ENCODE results near the gene TBC1D2.

DNA sequence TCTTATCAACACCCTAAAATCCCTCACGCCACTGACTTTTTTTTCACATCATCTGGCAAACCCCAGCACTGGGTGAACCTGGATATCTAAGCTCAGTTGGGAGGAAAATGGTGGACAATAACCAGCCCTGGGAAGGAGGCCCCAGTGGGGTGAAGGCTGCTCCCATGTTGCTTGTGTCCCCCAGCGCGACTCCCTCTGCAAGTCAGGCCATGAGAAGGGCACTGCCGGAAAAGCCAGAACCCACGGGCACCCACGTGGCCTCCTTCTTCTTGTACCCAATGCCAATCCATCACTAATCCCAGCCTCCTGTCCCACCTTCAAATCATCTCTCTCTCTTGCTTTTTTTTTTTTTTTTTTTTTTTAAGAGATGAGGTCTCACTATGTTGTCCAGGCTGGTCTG lies 74.5 kb downstream of the TBC1D2 start:
- TF ChIP-seq, protein P1, sequence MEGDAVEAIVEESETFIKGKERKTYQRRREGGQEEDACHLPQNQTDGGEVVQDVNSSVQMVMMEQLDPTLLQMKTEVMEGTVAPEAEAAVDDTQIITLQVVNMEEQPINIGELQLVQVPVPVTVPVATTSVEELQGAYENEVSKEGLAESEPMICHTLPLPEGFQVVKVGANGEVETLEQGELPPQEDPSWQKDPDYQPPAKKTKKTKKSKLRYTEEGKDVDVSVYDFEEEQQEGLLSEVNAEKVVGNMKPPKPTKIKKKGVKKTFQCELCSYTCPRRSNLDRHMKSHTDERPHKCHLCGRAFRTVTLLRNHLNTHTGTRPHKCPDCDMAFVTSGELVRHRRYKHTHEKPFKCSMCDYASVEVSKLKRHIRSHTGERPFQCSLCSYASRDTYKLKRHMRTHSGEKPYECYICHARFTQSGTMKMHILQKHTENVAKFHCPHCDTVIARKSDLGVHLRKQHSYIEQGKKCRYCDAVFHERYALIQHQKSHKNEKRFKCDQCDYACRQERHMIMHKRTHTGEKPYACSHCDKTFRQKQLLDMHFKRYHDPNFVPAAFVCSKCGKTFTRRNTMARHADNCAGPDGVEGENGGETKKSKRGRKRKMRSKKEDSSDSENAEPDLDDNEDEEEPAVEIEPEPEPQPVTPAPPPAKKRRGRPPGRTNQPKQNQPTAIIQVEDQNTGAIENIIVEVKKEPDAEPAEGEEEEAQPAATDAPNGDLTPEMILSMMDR (IDR thresholded peaks at IDR 0.05; ENCODE audit: insufficient read depth, low read length, poor library complexity, severe bottlenecking), result no peak
- TF ChIP-seq EZH2phosphoT487 (conservative IDR thresholded peaks at IDR 0.05; ENCODE audit: low read length), result no peak

All from SU-DHL-6 (cell line).